ENCODE data around the gene TSPAN9. TPM values are rescaled to one million over a fixed set of nuclear protein-coding genes. Genes with fewer than 3 reads are reported as not detected.
A peak's percentile ranks its signal among the peaks of the same experiment; 100 is the strongest.

The TSPAN9 gene
- total and polyA plus RNA-seq, 8 donors = 1.4 to 58.3 (median 7.9) TPM

- no peaks in the 10 kb centered on the region for H3K9me3 ChIP-seq
- intact Hi-C loops (cut with DNase I; ENCODE audit: low total_unique reads) = no loop called here
- H3K4me1 ChIP-seq = peaks cover 13 to 44% (median 24%) of the 10 kb centered on the region in 4 donors
- TF ChIP-seq CTCF (IDR thresholded peaks at IDR 0.05) (no peak), POLR2AphosphoS5 (IDR thresholded peaks at IDR 0.05) (no peak), POLR2A (IDR thresholded peaks at IDR 0.05) (no peak), EP300 (IDR thresholded peaks at IDR 0.05) (no peak)
- 80 to 82% (median 80%) methylated on average over 5 of the region's 5 CpGs for WGBS, 5 donors
- H3K36me3 ChIP-seq = no peaks in the 10 kb centered on the region
- peak overlapping the region in 3 of 5 donors; percentile 64 to 78 (median 75) for H3K27ac ChIP-seq
- DNase-seq = no peak
- H3K4me3 ChIP-seq = no peak overlapping the region
- H3K27me3 ChIP-seq = no peaks in the 10 kb centered on the region
Observed at GRCh38 chr12:3098436-3098835, 21.3 kb downstream of the TSPAN9 start.

GRCh38 chr12:3099146-3099545 lies 22.0 kb downstream of the TSPAN9 start:
- TF ChIP-seq POLR2A (IDR thresholded peaks at IDR 0.05) = no peak
- no peak for TF ChIP-seq EP300 (IDR thresholded peaks at IDR 0.05)
- no peak for TF ChIP-seq CTCF (IDR thresholded peaks at IDR 0.05)
- no peak for TF ChIP-seq POLR2AphosphoS5 (IDR thresholded peaks at IDR 0.05)
- H3K4me1 ChIP-seq = peaks cover 14 to 51% (median 25%) of the 10 kb centered on the region in 4 donors
- H3K36me3 ChIP-seq = no peaks in the 10 kb centered on the region
- no peak overlapping the region for H3K4me3 ChIP-seq
- H3K27me3 ChIP-seq = no peaks in the 10 kb centered on the region
- DNase-seq = no peak
- 87 to 94% (median 89%) methylated on average over 3 of the region's 3 CpGs for WGBS, 5 donors
- no peak overlapping the region for H3K27ac ChIP-seq
- intact Hi-C loops (cut with DNase I; ENCODE audit: low total_unique reads) = no loop called here
- no peaks in the 10 kb centered on the region for H3K9me3 ChIP-seq

DNA sequence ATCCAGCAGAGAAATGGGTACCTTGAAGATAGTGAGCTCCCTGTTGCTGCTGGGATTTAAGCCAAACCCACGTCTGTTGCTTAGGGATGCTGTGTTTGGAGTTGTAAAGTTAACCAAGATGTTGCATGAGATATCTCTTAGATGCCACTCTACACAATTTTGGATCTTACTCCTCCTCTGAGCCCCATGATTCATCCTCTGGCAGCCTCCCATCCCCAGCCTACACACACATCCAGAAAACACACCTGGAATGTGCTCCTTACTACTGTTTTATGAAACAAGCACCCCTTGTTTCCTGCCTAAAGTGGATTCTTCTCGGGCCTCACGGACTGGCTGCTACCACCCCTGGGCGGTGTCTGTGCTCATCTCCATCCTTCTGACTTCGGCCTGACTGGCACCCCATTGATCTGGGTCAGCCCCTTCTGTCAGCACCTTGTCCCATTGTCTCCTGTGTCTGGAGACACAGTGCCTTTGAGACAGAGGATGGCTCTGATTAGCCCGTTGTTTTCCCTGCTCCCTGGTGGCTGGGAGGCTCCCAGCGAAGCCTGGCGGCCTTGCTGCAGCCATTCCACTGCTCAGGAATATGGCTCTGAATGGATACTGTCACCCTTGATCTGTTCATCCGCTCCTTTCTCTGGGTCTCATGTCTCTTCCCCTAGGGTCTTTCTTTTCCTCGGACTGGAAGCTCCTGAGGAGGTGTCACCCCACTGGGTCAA lies 24.3 kb downstream of the TSPAN9 start:
- no peak overlapping the region for H3K27ac ChIP-seq
- H3K36me3 ChIP-seq = no peaks in the 10 kb centered on the region
- WGBS, 5 donors = 87 to 90% (median 89%) methylated on average over 10 of the region's 10 CpGs
- no peaks in the 10 kb centered on the region for H3K27me3 ChIP-seq
- intact Hi-C loops (cut with DNase I; ENCODE audit: low total_unique reads) = no loop called here
- TF ChIP-seq POLR2A (IDR thresholded peaks at IDR 0.05) = no peak
- no peak for TF ChIP-seq EP300 (IDR thresholded peaks at IDR 0.05)
- TF ChIP-seq POLR2AphosphoS5 (IDR thresholded peaks at IDR 0.05) = no peak
- TF ChIP-seq CTCF (IDR thresholded peaks at IDR 0.05) = no peak
- no peak overlapping the region for H3K4me3 ChIP-seq
- no peak for DNase-seq
- H3K4me1 ChIP-seq = peaks cover 21 to 72% (median 37%) of the 10 kb centered on the region in 4 donors
- H3K9me3 ChIP-seq = no peaks in the 10 kb centered on the region

DNA sequence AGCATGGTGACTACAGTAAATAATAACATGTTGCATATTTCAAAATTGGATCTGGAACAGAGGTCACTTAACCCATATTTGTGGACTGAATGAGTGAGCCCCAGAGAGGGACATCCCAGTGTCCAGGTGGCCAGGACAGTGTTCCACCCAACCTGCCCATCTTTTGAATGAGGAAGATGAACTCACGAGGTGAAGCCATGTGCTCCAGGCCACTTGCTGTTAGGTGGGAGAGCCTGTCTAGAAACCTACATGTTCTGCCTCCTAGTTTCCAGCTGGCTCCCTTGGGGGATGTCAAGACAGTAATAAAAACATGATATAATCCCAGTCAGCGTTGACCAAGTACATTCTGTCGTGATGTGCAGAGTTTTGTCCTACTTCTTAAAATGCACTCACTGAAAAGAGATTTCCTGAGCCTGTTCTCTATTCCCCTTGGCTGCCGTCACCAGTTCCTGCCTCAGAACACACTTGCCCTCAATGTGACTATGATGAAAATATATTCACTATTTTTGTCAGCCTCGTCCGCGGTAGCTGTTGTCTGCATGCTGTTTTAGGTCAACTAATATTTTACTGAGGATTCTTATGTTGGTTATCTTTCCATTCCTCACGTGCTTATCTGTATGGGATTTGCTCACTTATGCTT lies 25.7 kb downstream of the TSPAN9 start:
- no peak for TF ChIP-seq POLR2A (IDR thresholded peaks at IDR 0.05)
- no peak for TF ChIP-seq CTCF (IDR thresholded peaks at IDR 0.05)
- TF ChIP-seq POLR2AphosphoS5 (IDR thresholded peaks at IDR 0.05) = no peak
- no peak for TF ChIP-seq EP300 (IDR thresholded peaks at IDR 0.05)
- 69 to 79% (median 76%) methylated on average over 8 of the region's 8 CpGs for WGBS, 5 donors
- peaks cover 8 to 70% (median 25%) of the 10 kb centered on the region in 4 donors for H3K4me1 ChIP-seq

More for the DNA sequence above, 25.7 kb downstream of the TSPAN9 start:
- H3K27me3 ChIP-seq = no peaks in the 10 kb centered on the region
- DNase-seq = no peak
- no peak overlapping the region for H3K4me3 ChIP-seq
- intact Hi-C loops (cut with DNase I; ENCODE audit: low total_unique reads) = no loop called here
- H3K27ac ChIP-seq = no peak overlapping the region
- no peaks in the 10 kb centered on the region for H3K9me3 ChIP-seq
- H3K36me3 ChIP-seq = no peaks in the 10 kb centered on the region
